Amygdala (tissue), 56 donors: ENCODE data around the gene RBMS3.
A peak's percentile ranks its signal among the peaks of the same experiment; 100 is the strongest.
"Not testable (repeated sequence)": the region's sequence is repeated elsewhere in the genome, so short reads cannot be mapped to it uniquely, and the experiment has no call there.

ENCODE experiments used
- DNase-seq, 56 donors: peaks; one replicate each; lab custom pipeline; 2025; lab: John Stamatoyannopoulos, UW

The RBMS3 gene

GRCh38 chr3:29280404-29281093 lies at the start of gene RBMS3:
TSS of gene RBMS3 (plus strand) at chr3:29281071.
- peak in 47 of 56 donors; percentile 2 to 71 (median 27) for DNase-seq

- not testable (repeated sequence) for DNase-seq
Measured at GRCh38 chr3:29233126-29233525, 47.7 kb upstream of the RBMS3 start.

- no peak for DNase-seq
Measured at GRCh38 chr3:29236146-29236840, 44.6 kb upstream of the RBMS3 start.

- no peak for DNase-seq
Measured at GRCh38 chr3:29239376-29239775, 41.5 kb upstream of the RBMS3 start.

GRCh38 chr3:29240248-29240647 lies 40.6 kb upstream of the RBMS3 start:
- DNase-seq, result no peak

- no peak for DNase-seq
Measured at GRCh38 chr3:29240887-29241286, 40.0 kb upstream of the RBMS3 start.

- DNase-seq, result no peak
Measured at GRCh38 chr3:29241855-29242254, 39.0 kb upstream of the RBMS3 start.

GRCh38 chr3:29242296-29242695 lies 38.6 kb upstream of the RBMS3 start:
- DNase-seq, result no peak

GRCh38 chr3:29245441-29245840 lies 35.4 kb upstream of the RBMS3 start:
- DNase-seq, result no peak

GRCh38 chr3:29247088-29247745 lies 33.7 kb upstream of the RBMS3 start:
- DNase-seq, result no peak

GRCh38 chr3:29249829-29250345 lies 31.0 kb upstream of the RBMS3 start:
- DNase-seq, result no peak

- DNase-seq, result no peak
Measured at GRCh38 chr3:29255854-29256696, 24.8 kb upstream of the RBMS3 start.

- DNase-seq, result no peak
Measured at GRCh38 chr3:29258161-29258560, 22.7 kb upstream of the RBMS3 start.

GRCh38 chr3:29261119-29261518 lies 19.8 kb upstream of the RBMS3 start:
- no peak for DNase-seq

GRCh38 chr3:29263476-29263875 lies 17.4 kb upstream of the RBMS3 start:
- DNase-seq, result no peak

- no peak for DNase-seq
Measured at GRCh38 chr3:29265509-29266072, 15.3 kb upstream of the RBMS3 start.

- DNase-seq, result no peak
Measured at GRCh38 chr3:29267226-29267625, 13.6 kb upstream of the RBMS3 start.

- DNase-seq, result no peak
Measured at GRCh38 chr3:29268651-29269050, 12.2 kb upstream of the RBMS3 start.

- no peak for DNase-seq
Measured at GRCh38 chr3:29270752-29271151, 10.1 kb upstream of the RBMS3 start.

GRCh38 chr3:29271475-29271874 lies 9.4 kb upstream of the RBMS3 start:
- no peak for DNase-seq
